ENCODE measurements around the gene DPP10.

DPP10 gene

DNA sequence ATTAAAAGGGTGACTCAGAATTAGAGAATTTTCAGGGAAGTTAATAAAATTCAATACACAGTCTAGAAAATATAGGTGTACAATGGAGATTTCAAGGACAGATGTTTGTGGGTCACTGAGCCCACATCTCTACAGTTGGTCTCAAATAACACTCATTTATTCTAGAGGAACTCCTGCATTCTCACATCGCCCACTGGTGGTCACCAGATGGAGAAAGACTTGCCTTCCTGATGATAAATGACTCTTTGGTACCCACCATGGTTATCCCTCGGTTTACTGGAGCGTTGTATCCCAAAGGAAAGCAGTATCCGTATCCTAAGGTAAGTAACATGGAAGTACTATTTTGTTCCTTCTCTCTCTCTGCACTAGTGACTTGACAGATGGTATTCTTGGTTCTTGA, 1297.1 kb downstream of the DPP10 start:
- DNase-seq (ENCODE audit: low read depth) = no peak

DNA sequence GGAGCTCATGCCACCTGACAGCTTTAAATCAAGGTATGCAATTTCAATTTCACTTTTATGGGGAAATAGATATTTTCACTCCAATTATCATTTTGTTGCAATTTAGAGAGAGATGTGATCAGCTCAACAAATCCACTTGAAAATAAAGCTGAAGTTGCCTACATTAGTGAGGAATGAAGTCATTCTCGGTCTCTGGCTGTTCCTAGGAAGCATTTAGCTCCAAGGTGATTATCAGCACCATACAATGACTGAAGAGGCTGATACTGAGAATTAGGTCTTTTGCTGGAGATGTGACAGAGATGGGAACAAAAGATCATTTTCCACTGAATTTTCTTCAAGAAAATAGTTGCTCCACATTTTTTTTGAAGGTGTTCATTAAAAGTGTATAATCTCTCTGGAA, 1303.7 kb downstream of the DPP10 start:
- DNase-seq (ENCODE audit: low read depth) = no peak

DNA sequence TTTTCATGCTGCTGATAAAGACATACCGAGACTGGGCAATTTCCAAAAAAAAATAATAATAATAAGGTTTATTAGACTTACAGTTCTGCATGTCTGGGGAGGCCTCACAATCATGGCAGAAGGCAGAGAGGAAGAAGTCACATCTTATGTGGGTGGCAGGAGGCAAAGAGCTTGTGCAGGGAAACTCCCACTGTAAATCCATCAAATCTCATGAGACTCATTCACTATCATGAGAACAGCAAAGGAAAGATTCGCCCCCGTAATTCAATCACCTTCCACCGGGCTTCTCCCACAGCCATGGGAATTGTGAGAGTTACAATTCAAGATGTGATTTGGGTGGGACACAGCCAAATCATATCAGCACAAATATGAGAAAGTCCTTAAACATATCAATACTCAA, 1314.8 kb downstream of the DPP10 start:
- DNase-seq (ENCODE audit: low read depth) = no peak

DNA sequence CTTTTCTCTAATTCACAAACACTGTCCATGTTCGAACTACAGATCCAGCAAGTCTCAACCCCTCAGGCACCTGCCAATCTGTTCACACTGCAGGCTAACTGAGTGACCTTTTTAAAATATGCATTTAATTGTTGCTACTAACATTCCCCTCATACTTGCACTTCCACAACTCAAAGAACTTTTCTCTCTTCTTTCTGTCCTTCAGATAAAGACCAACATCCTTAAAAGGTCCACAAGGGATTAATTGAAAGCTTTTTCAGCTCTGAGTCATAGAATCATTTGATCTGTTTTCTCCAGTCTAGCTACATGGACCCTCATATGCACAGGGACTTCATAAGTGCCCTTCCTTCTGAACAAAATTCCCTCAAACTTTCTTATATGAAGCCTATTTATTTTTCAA, 1321.2 kb downstream of the DPP10 start:
- DNase-seq (ENCODE audit: low read depth) = no peak

DNA sequence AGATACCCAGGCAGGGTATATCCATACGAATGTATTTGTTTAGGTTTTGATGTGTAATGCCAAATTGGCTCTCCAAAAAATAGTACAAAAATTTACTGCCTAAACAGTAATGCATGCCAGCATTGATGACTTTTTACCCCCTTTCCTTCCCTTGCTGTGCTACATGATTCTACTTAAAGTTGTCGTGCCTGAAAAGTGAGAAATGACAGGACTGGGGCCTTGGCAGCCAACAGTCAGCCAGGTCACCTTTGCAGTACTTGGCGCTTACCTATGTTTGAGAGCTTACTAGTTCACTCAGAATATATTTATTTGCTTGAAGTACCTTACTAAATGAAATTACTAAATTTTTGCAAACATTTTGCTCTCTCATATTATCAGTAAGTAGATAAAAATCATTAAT, 1329.1 kb downstream of the DPP10 start:
- no peak for DNase-seq (ENCODE audit: low read depth)

DNA sequence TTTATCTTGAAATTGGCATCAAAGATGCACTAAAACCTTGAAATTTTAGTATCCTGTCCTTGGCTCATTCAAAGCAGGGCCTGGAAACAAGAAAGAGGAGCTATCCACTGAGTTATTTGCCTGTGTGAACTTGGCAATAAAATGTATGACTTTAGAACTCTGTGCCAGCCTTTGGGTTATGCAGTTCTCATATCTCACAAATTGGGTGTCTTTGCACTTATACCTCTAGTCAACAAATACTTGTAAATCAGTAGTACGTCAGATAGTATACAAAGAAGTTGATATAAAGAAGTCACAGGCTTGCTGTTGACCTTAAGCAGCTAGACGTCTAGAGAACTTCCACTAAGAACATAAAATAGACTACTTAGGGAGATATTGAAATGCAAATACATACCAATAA, 1331.9 kb downstream of the DPP10 start:
- DNase-seq (ENCODE audit: low read depth) = no peak

DNA sequence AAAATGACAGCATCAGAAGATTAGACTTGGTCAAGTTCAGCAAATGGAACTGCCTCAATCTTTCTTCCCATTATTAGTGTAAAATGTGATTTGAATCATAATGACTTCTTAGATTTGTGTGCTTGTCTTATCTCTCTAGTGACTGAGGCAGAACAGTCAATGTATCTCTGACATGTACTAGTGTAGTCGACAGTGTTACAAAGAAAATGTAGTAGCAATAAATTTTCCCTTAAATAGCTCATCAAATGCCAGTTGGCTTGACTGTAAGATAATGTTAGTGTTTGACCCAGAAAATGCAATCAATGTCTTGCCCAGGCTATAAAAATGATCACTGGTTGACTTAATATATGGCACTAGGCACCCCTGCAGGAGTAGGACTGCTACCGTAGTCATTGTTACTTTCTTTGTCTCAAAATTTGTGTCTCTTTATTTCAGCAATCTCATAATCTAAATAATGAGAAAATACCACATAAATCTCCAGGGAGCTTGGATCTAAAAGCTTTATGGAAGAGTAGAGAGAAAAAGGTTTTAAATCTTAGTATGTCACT, 1336.7 kb downstream of the DPP10 start:
- DNase-seq (ENCODE audit: low read depth) = no peak

DNA sequence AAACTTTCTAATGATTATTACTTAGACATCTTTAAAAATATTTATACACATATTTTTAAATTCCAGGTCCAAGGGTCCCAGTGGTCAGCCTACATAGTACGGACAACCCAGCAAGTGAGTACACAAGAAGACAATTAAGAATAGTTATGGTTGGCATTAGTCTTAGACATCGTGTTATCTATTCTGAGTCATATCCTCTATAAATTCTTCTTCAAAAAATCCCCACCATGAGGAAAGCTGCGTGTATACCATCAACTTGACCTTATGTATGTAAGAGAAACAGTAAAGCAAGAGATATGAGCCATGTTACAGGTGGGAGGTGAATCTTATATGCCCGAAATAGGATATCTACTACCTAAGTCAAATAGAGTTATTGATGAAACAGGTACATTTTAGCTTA, 1339.8 kb downstream of the DPP10 start:
- DNase-seq (ENCODE audit: low read depth) = no peak

DNA sequence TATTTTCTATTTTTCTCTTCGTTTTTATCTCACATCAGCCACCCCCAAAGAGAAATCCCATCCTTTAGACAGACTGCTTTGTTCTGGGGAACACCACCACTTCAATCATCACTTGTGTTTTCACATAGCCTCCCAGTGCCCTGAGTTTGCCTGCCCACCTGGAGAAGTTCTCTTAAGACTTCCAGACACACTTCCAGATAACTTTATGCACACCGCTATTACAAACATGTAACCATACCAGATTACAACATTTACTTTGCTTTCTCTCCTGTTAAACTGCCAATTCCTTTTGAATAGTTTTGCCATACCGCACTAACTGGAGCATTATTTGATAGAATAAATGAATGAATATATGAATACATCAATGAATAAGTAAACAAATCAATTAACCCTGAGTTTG, 1353.6 kb downstream of the DPP10 start:
- DNase-seq (ENCODE audit: low read depth) = no peak

DNA sequence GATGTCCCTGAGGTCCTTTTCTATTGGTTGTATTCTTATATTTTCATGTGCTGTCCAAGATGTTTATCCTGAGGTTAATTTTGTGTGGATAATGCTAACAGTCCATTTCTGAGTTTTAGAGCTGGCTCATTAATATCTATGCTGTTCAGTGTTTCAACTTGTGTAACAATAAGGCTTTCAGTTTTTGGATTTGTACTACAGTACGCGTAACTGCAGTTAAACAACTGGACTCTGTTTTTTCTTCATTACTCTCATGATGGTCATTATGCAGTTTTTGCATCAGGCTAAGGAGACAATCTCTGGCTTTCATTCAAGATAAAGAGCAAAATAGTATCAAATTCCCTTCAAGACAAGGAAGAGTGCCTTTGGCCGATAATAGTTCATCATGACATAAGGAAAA, 1364.8 kb downstream of the DPP10 start:
- no peak for DNase-seq (ENCODE audit: low read depth)

DNA sequence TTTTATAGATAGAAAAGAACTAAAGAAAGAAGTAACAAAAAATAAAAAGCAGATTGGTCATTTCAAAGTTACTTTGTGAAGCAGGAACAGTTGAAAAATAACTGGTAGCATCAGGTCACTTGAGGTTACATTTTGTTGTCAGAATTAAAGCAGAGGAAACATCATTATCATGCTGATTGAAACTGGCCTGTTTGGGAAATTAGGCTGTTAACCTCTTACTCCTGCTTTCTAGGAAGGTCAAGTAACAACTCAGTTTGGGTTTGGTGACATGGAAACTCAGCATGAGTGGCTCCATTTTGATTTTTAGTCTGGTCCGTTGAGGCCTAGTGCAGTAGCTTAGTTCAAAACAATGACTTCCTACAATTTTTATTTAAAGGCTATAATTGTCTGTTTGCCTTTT, 1383.5 kb downstream of the DPP10 start:
- DNase-seq (ENCODE audit: low read depth) = no peak

DNA sequence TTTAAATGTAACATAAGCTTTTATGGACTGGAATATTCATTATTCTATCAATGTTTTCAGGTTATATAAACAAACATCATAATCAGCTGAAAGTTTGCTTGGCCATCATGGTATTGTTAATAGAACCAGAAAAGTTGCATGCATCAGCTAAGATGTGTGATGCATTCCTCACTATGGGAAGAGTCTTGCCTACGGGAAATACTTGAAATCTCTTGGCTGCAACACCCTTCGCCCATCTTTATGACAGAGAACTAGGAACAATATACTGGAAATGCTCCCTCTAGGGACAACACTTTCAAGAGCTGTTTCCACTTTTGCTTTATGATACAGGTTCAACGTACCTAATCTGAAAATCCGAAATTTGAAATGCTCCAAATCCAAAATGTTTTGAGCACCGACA, 1390.8 kb downstream of the DPP10 start:
- no peak for DNase-seq (ENCODE audit: low read depth)

DNA sequence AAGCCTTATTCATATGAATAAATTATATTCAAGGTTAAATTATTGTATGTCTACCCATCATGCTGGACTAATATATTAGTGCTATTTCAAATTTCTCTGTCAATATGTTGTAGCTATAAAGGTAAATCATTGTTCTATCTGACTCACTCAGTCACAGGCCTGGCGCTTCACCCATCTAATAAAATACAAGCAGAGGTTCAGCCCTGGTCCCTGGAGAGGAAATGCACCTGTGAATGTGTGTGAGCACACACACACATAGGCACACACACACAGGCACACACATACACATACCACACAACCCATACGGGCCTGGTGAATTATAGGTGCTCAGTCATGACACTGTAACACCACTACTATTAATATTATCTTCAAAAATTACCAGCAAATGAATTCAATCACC, 1396.1 kb downstream of the DPP10 start:
- no peak for DNase-seq (ENCODE audit: low read depth)

DNA sequence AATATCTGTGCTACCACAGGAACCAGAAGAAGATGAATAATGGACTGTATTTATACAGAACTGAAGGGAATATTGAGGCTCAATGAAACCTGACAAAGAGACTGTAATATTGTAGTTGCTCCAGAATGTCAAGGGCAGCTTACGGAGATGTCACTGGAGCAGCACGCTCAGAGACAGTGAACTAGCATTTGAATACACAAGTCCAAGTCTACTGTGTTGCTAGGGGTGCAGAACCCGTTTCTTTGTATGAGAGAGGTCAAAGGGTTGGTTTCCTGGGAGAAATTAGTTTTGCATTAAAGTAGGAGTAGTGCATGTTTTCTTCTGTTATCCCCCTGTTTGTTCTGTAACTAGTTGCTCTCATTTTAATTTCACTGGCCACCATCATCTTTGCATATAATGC, 1399.9 kb downstream of the DPP10 start:
- no peak for DNase-seq (ENCODE audit: low read depth)

DNA sequence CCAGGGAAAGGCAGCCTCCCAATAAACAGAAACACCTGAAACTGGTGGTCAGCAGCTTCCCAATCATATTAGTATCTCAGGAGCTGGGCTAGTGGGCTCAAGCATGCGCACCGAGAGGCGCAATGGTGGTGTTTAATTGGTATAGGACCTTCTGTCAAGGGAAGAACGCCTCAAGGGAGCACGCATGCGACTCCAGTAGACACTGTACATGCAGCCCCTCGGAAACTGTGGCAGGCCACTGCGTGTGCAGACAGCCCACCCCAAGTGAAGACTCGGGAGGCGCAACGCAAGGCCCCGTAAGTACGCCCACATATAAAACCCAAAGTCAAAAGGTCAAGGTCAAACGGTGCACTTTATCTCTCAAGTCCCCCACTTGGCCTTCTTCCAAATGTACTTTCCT, 1405.8 kb downstream of the DPP10 start:
- DNase-seq (ENCODE audit: low read depth) = no peak

DNA sequence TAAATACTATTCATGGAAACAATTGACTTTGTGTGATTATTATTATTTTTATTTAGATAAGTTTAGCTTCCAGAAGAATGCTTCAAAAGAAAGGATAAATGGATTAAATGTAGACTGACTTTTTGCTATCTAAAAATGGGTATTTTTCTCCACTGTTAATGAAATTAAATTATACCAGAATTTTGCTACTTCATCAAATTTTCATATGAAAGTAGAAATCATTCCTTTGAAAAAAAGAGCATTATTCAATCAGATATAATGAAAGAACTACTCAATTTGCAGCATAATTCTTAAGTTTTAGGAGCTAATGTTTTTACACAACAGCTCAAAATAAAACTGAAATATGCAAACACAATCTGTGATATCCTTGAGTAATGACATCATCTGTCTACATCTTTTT, 1424.6 kb downstream of the DPP10 start:
- no peak for DNase-seq (ENCODE audit: low read depth)

DNA sequence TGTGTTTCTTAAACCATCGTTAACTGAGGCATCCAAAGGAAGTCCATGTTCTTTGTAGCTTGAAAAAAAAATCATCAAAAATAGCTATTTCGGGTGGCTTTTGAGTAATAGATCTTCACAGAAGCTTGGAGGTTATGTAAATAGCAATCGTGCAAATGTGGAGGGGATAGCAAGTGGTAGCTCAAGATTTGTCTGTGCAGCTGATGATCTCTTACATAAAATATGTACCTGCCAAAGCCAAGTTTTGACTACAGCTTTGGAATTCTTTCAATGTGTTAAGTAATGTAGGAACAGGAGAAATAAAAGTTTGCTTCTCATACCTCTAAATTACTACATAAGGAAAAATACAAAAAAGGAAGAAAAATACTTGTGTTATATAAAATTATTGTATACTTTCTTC, 1432.0 kb downstream of the DPP10 start:
- DNase-seq (ENCODE audit: low read depth) = no peak

DNA sequence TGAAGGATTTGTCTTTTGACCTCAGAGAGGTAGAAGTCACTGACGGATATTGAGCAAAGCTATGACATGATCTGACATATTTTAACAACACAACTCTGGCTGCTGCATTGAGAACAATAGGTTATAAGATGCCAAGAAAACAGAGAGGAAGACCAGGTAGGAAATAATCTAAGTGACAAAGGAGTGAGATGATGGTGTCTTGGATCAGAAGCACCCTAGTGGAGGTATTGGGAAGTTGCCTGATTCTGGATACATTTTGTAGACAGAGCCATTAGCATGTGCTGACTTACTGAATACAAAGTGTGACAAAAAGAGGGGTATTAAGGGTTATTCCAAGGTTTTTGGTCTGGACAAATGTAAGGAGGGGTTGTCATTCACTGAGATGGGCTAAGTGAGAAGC, 1438.1 kb downstream of the DPP10 start:
- DNase-seq (ENCODE audit: low read depth) = no peak

DNA sequence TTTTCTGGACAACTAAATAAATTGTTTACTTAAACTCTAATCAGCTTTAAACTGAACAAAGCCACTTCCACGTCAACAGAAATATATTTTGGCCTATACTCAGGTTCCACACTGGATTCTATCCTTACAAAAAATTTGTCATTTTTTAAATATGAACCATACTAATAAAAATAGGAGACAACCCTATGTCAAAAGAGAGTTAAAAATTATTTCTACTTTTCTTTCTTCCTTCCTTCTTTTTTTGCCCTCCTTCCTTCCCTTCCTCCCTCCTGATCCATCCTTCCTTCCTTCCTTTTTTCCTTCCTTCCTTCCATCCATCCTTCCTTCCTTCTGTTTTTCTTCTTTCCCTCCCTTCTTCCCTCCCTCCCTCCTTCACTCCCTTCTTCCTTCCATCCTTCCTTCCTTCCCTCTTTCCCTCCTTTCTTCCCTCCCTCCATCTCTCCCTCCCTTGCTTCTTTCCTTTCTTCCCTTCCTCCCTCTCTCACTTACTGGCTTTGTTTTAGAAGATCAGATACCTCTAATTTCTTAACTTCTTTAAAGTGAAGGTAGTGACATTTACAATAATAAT, 1444.9 kb downstream of the DPP10 start:
- DNase-seq (ENCODE audit: low read depth) = no peak

All from T-helper 22 cell (primary cell).